IPS-11a (cell line): ENCODE data around the gene GINS1.

Experiments used
- H3K4me3 ChIP-seq: one replicate; pipeline ENCODE4 v1.5.1; 2013; ENCODE audit warnings: low read depth, low read length, control low read depth

GINS1 gene

GRCh38 chr20:25453035-25453810 lies 45.8 kb downstream of the GINS1 start:
- no peak overlapping the region for H3K4me3 ChIP-seq

GRCh38 chr20:25454153-25454900 lies 46.9 kb downstream of the GINS1 start:
- H3K4me3 ChIP-seq = no peak overlapping the region

- H3K4me3 ChIP-seq = no peak overlapping the region
Measured at GRCh38 chr20:25457886-25458680, 50.6 kb downstream of the GINS1 start.

GRCh38 chr20:25459111-25459830 lies 51.8 kb downstream of the GINS1 start:
- no peak overlapping the region for H3K4me3 ChIP-seq

GRCh38 chr20:25459916-25460535 lies 52.6 kb downstream of the GINS1 start:
- no peak overlapping the region for H3K4me3 ChIP-seq

GRCh38 chr20:25460566-25461280 lies 53.2 kb downstream of the GINS1 start:
- no peak overlapping the region for H3K4me3 ChIP-seq

- no peak overlapping the region for H3K4me3 ChIP-seq
Measured at GRCh38 chr20:25461281-25461650, 53.8 kb downstream of the GINS1 start.

GRCh38 chr20:25461786-25462545 lies 54.5 kb downstream of the GINS1 start:
- no peak overlapping the region for H3K4me3 ChIP-seq

- H3K4me3 ChIP-seq = no peak overlapping the region
Measured at GRCh38 chr20:25464501-25465242, 57.2 kb downstream of the GINS1 start.

- H3K4me3 ChIP-seq = no peak overlapping the region
Measured at GRCh38 chr20:25465243-25466135, 58.0 kb downstream of the GINS1 start.

- H3K4me3 ChIP-seq = no peak overlapping the region
Measured at GRCh38 chr20:25466846-25467245, 59.4 kb downstream of the GINS1 start.

GRCh38 chr20:25467441-25467840 lies 60.0 kb downstream of the GINS1 start:
- no peak overlapping the region for H3K4me3 ChIP-seq

GRCh38 chr20:25468126-25469075 lies 60.9 kb downstream of the GINS1 start:
- H3K4me3 ChIP-seq = no peak overlapping the region

GRCh38 chr20:25469558-25469957 lies 62.1 kb downstream of the GINS1 start:
- H3K4me3 ChIP-seq = no peak overlapping the region

GRCh38 chr20:25470045-25470444 lies 62.6 kb downstream of the GINS1 start:
- H3K4me3 ChIP-seq = no peak overlapping the region

GRCh38 chr20:25471020-25471419 lies 63.5 kb downstream of the GINS1 start:
- no peak overlapping the region for H3K4me3 ChIP-seq
